GM06990 (cell line): Measurements from ENCODE around the gene HS1BP3.
A peak's percentile ranks its signal among the peaks of the same experiment; 100 is the strongest.

Experiments used
- DNase-seq: peaks from one replicate; pipeline ENCODE4 v3.0.0-alpha.2; 2011; ENCODE audit not compliant: insufficient read length; ENCODE audit errors: extremely low read depth
- H3K27me3 ChIP-seq: replicated peaks from 2 replicates; pipeline ENCODE4 v1.6.0; 2011; ENCODE audit warnings: low read length; ENCODE audit not compliant: control insufficient read depth, insufficient read depth
- H3K36me3 ChIP-seq: 2 replicates; pipeline ENCODE4 v1.5.1; 2011; ENCODE audit warnings: low read length; ENCODE audit not compliant: control insufficient read depth, insufficient read depth
- H3K4me3 ChIP-seq: replicated peaks from 2 replicates; pipeline ENCODE4 v1.5.1; 2011; ENCODE audit warnings: low read depth, mild to moderate bottlenecking, control low read depth, low read length
- CTCF ChIP-seq: IDR thresholded peaks from 2 replicates; pipeline ENCODE4 v1.5.1; 2011; ENCODE audit warnings: low read length, control low read depth, mild to moderate bottlenecking, inconsistent platforms; ENCODE audit not compliant: insufficient read depth, poor library complexity, severe bottlenecking

HS1BP3 gene

GRCh38 chr2:20668871-20669475 lies 18.1 kb upstream of the HS1BP3 start:
- TF ChIP-seq CTCF = no peak
- DNase-seq = no peak
- Histone ChIP-seq H3K4me3 (no peak overlapping the region), H3K27me3 (peaks cover 2% of the 10 kb centered on the region), H3K36me3 (no peaks in the 10 kb centered on the region)

GRCh38 chr2:20668451-20668850 lies 17.6 kb upstream of the HS1BP3 start:
- no peak for TF ChIP-seq CTCF
- peaks cover 2% of the 10 kb centered on the region for H3K27me3 ChIP-seq
- no peaks in the 10 kb centered on the region for H3K36me3 ChIP-seq
- H3K4me3 ChIP-seq = no peak overlapping the region
- no peak for DNase-seq

- H3K36me3 ChIP-seq = no peaks in the 10 kb centered on the region
- no peak for DNase-seq
- no peak for TF ChIP-seq CTCF
- peak overlapping the region; percentile 53 for H3K4me3 ChIP-seq
- H3K27me3 ChIP-seq = peaks cover 2% of the 10 kb centered on the region
Observed at GRCh38 chr2:20667531-20668401, 16.9 kb upstream of the HS1BP3 start.

- no peak for DNase-seq
- Histone ChIP-seq H3K4me3 (peak overlapping the region; percentile 62), H3K36me3 (no peaks in the 10 kb centered on the region), H3K27me3 (peaks cover 2% of the 10 kb centered on the region)
- TF ChIP-seq CTCF = no peak
Observed at GRCh38 chr2:20667151-20667530, 16.2 kb upstream of the HS1BP3 start.

GRCh38 chr2:20666304-20667150 lies 15.6 kb upstream of the HS1BP3 start, which contains the start of gene GDF7:
GDF7 (plus strand) TSS chr2:20667144; CDS start chr2:20667240, 96 bp downstream.
- peak within 1 kb of the TSS; percentile 62 for H3K4me3 ChIP-seq
- H3K36me3 ChIP-seq = no peaks in the 10 kb centered on the region
- peak; percentile 29 for TF ChIP-seq CTCF
- no peak for DNase-seq
- peaks cover 4% of the 10 kb centered on the region for H3K27me3 ChIP-seq
